ENCODE measurements around the gene TIGD1. TPM values are rescaled to one million over a fixed set of nuclear protein-coding genes. Genes with fewer than 3 reads are reported as not detected.

TIGD1 gene
- polyA plus RNA-seq, 1 donor (not counting 4 experiments of a cell fraction or from before 2014, with no cell fraction given) = 2.3 TPM

GRCh38 chr2:232523682-232524597, 26.4 kb downstream of the TIGD1 start:
- H3K9me3 ChIP-seq (ENCODE audit: control insufficient read depth, low read depth, low read length) = no peaks in the 10 kb centered on the region
- H3K79me2 ChIP-seq (ENCODE audit: control insufficient read depth, insufficient read depth, low read length) = no peaks in the 10 kb centered on the region
- H2AFZ ChIP-seq (ENCODE audit: control insufficient read depth, low read length) = no peak overlapping the region
- DNase-seq (ENCODE audit: low read depth, low spot score) (no peak), FAIRE-seq (no peak)
- peaks cover 49% of the 10 kb centered on the region for H3K27me3 ChIP-seq (ENCODE audit: control insufficient read depth, extremely low read depth, insufficient read depth, low read length)
- H4K20me1 ChIP-seq (ENCODE audit: control insufficient read depth, extremely low read depth, insufficient read depth, low read length) = no peaks in the 10 kb centered on the region
- dilution Hi-C loops (cut with MboI; ENCODE audit: extremely low pct_ligation_motif_present, low sequenced_read_pairs) = no loop called here
- H3K9me1 ChIP-seq (ENCODE audit: control insufficient read depth, extremely low read depth, insufficient read depth, low read length) = no peaks in the 10 kb centered on the region
- no peaks in the 10 kb centered on the region for H3K36me3 ChIP-seq (ENCODE audit: control insufficient read depth in 2 of 2, extremely low read depth in 1 of 2, insufficient read depth in 2 of 2, low read length in 2 of 2)
- H3K4me2 ChIP-seq (ENCODE audit: control insufficient read depth, extremely low read depth, insufficient read depth, low read depth, low read length) = peak overlapping the region; percentile 45
- TF ChIP-seq CTCF (optimal IDR thresholded peaks at IDR 0.05 in 1 of 3, IDR thresholded peaks at IDR 0.05 in 1 of 3, conservative IDR thresholded peaks at IDR 0.05 in 1 of 3; ENCODE audit: extremely low read depth in 1 of 3, insufficient read depth in 2 of 3, low read length in 3 of 3) (peak in 2 of 3 experiments; percentile 12 to 63), EZH2 (IDR thresholded peaks at IDR 0.05; ENCODE audit: low read length) (peak; percentile 70)
- no peak overlapping the region for H3K9ac ChIP-seq (ENCODE audit: control insufficient read depth, extremely low read depth, insufficient read depth, low read length)
- H3K4me3 ChIP-seq (ENCODE audit: control insufficient read depth in 2 of 3, extremely low read depth in 1 of 3, insufficient read depth in 2 of 3, low read depth in 1 of 3, low read length in 3 of 3) = no peak overlapping the region
- H3K27ac ChIP-seq (ENCODE audit: control insufficient read depth, insufficient read depth, low read length) = no peak overlapping the region
- H3K4me1 ChIP-seq (ENCODE audit: control insufficient read depth, extremely low read depth, insufficient read depth, low read length) = no peaks in the 10 kb centered on the region

DNA sequence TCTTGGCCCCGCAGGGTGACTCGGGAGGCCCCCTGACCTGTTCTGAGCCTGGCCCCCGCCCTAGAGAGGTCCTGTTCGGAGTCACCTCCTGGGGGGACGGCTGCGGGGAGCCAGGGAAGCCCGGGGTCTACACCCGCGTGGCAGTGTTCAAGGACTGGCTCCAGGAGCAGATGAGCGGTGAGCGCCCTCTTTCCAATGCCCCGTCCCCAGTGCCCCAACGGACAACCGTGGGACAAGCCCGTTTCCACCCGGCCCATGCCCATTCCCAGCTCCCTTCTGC, 27.0 kb downstream of the TIGD1 start:
- Histone ChIP-seq H3K27ac (ENCODE audit: control insufficient read depth, insufficient read depth, low read length) (no peak overlapping the region), H3K4me2 (ENCODE audit: control insufficient read depth, extremely low read depth, insufficient read depth, low read depth, low read length) (no peak overlapping the region), H3K9me3 (ENCODE audit: control insufficient read depth, low read depth, low read length) (no peaks in the 10 kb centered on the region), H3K36me3 (ENCODE audit: control insufficient read depth in 2 of 2, extremely low read depth in 1 of 2, insufficient read depth in 2 of 2, low read length in 2 of 2) (no peaks in the 10 kb centered on the region), H3K4me3 (ENCODE audit: control insufficient read depth in 2 of 3, extremely low read depth in 1 of 3, insufficient read depth in 2 of 3, low read depth in 1 of 3, low read length in 3 of 3) (no peak overlapping the region), H3K9ac (ENCODE audit: control insufficient read depth, extremely low read depth, insufficient read depth, low read length) (no peak overlapping the region), H3K79me2 (ENCODE audit: control insufficient read depth, insufficient read depth, low read length) (no peaks in the 10 kb centered on the region), H3K4me1 (ENCODE audit: control insufficient read depth, extremely low read depth, insufficient read depth, low read length) (no peaks in the 10 kb centered on the region), H4K20me1 (ENCODE audit: control insufficient read depth, extremely low read depth, insufficient read depth, low read length) (no peaks in the 10 kb centered on the region), H2AFZ (ENCODE audit: control insufficient read depth, low read length) (no peak overlapping the region), H3K9me1 (ENCODE audit: control insufficient read depth, extremely low read depth, insufficient read depth, low read length) (no peaks in the 10 kb centered on the region), H3K27me3 (ENCODE audit: control insufficient read depth, extremely low read depth, insufficient read depth, low read length) (peaks cover 49% of the 10 kb centered on the region)
- DNase-seq (ENCODE audit: low read depth, low spot score) (no peak), FAIRE-seq (no peak)
- dilution Hi-C loops (cut with MboI; ENCODE audit: extremely low pct_ligation_motif_present, low sequenced_read_pairs) = no loop called here
- TF ChIP-seq EZH2 (IDR thresholded peaks at IDR 0.05; ENCODE audit: low read length) = peak; percentile 42
- no peak for TF ChIP-seq CTCF (optimal IDR thresholded peaks at IDR 0.05 in 1 of 3, IDR thresholded peaks at IDR 0.05 in 1 of 3, conservative IDR thresholded peaks at IDR 0.05 in 1 of 3; ENCODE audit: extremely low read depth in 1 of 3, insufficient read depth in 2 of 3, low read length in 3 of 3)

Data from keratinocyte (primary cell).